GM12878 (cell line): ENCODE results near the gene KRTAP5-2. TPM values are rescaled to one million over a fixed set of nuclear protein-coding genes. Genes with fewer than 3 reads are reported as not detected.

Experiments used
- CEBPZ ChIP-seq: fragments of 150-350 bp; IDR thresholded peaks from 2 replicates; pipeline ENCODE4 v1.6.1; 2016; ENCODE audit warnings: low read depth, low read length
- IRF3 ChIP-seq: fragments of 450-650 bp; IDR thresholded peaks from 2 replicates; pipeline ENCODE4 v1.6.1; 2014; ENCODE audit warnings: mild to moderate bottlenecking
- MLLT1 ChIP-seq: fragments of 450-650 bp; IDR thresholded peaks from 2 replicates; pipeline ENCODE4 v1.6.1; 2016; ENCODE audit warnings: mild to moderate bottlenecking
- NKRF ChIP-seq: fragments of 450-650 bp; conservative IDR thresholded peaks from 2 replicates; pipeline ENCODE4 v1.6.1; 2017; ENCODE audit warnings: mild to moderate bottlenecking, moderate library complexity
- NR2F1 ChIP-seq: fragments of 450-650 bp; conservative IDR thresholded peaks from 2 replicates; pipeline ENCODE4 v1.6.1; 2017; ENCODE audit warnings: mild to moderate bottlenecking
- RAD51 ChIP-seq: fragments of 450-650 bp; IDR thresholded peaks from 2 replicates; pipeline ENCODE4 v1.6.1; 2016; ENCODE audit warnings: moderate library complexity, mild to moderate bottlenecking, inconsistent platforms
- REST ChIP-seq: IDR thresholded peaks from 2 replicates; pipeline ENCODE4 v1.6.1; 2012; ENCODE audit warnings: mild to moderate bottlenecking, low read depth, low read length
- SIN3A ChIP-seq: IDR thresholded peaks from 2 replicates; pipeline ENCODE4 v1.6.1; 2012; ENCODE audit warnings: low read depth, low read length, improper control_type of control experiment
- TARDBP ChIP-seq: IDR thresholded peaks from 2 replicates; pipeline ENCODE4 v1.6.1; 2016; ENCODE audit warnings: borderline replicate concordance
- ZNF687 ChIP-seq: fragments of 450-650 bp; IDR thresholded peaks from 2 replicates; pipeline ENCODE4 v1.6.1; 2017; ENCODE audit warnings: mild to moderate bottlenecking, moderate library complexity
- polyA plus RNA-seq, 11 experiments: library from polyadenylated mRNA; depleted of rRNA in 4 of 11; unstranded in 6 of 11; stranded (reverse) in 5 of 11; fragments of >200 nt; fragmentation: Nextera tagmentation in 4 of 11; fragmentation: Illumina TruSeq in 1 of 11; extraction: Ambion mirVana in 4 of 11; extraction: Trizol in 1 of 11; gene quantifications; 1 replicate in 1 of 11; 2 replicates in 10 of 11; pipeline versions ENCODE4 v1.2.1 to v1.2.3, GENCODE V29; 2011 to 2016; ENCODE audit warnings: inconsistent platforms in 2 of 11, missing spikeins in 2 of 11, low read depth in 1 of 11
- total RNA-seq, 4 experiments: library from RNA; depleted of rRNA in 3 of 4; stranded (reverse); fragments of >200 nt in 3 of 4; fragmentation: Illumina TruSeq in 1 of 4; extraction: Trizol in 1 of 4; gene quantifications; 2 replicates each; pipeline versions ENCODE4 v1.2.1 to v1.2.3, GENCODE V29; 2013 to 2021

Gene KRTAP5-2
- total and polyA plus RNA-seq, 10 of the 15 experiments (the other 5 are each of a cell fraction or from before 2014, with no cell fraction given), result not detected

GRCh38 chr11:1637628-1638027 is 39.5 kb upstream of the KRTAP5-2 start (continued):
- TF ChIP-seq REST (no peak), ZNF687 (no peak), TARDBP (no peak), NKRF (no peak), CEBPZ (no peak), NR2F1 (no peak), SIN3A (no peak), MLLT1 (no peak), IRF3 (no peak), RAD51 (no peak)
- TF ChIP-seq, all 136 proteins: peak for 0
